Smooth muscle cell (in vitro differentiated cells): ENCODE data around the gene ZNFX1. TPM values are rescaled to one million over a fixed set of nuclear protein-coding genes. Genes with fewer than 3 reads are reported as not detected.
"Not testable (repeated sequence)": the region's sequence is repeated elsewhere in the genome, so short reads cannot be mapped to it uniquely, and the experiment has no call there.

ENCODE experiments used
- DNase-seq: peaks from one replicate; lab custom pipeline; 2025; ENCODE audit not compliant: unreplicated experiment; lab: John Stamatoyannopoulos, UW
- H2AFZ ChIP-seq: fragments of 200-600 bp; sonication (generic); 2 replicates; pipeline ENCODE4 v1.6.0; 2016; ENCODE audit warnings: antibody characterized with exemption, low read depth, mild to moderate bottlenecking
- H3F3A ChIP-seq: fragments of 200-600 bp; sonication (generic); 2 replicates; pipeline ENCODE4 v1.6.0; 2017; ENCODE audit warnings: antibody characterized with exemption, low read depth
- H3K27ac ChIP-seq: fragments of 200-600 bp; sonication (generic); 2 replicates; pipeline ENCODE4 v1.5.1; 2016; ENCODE audit warnings: low read depth, mild to moderate bottlenecking
- H3K27me3 ChIP-seq: fragments of 200-600 bp; sonication (generic); 2 replicates; pipeline ENCODE4 v1.6.1; 2016; ENCODE audit warnings: low read depth, mild to moderate bottlenecking
- H3K36me3 ChIP-seq: fragments of 200-600 bp; sonication (generic); 2 replicates; pipeline ENCODE4 v1.5.1; 2016; ENCODE audit warnings: low read depth
- H3K4me1 ChIP-seq: fragments of 200-600 bp; sonication (generic); 2 replicates; pipeline ENCODE4 v1.5.1; 2016; ENCODE audit warnings: low read depth
- H3K4me2 ChIP-seq: fragments of 200-600 bp; sonication (generic); 2 replicates; pipeline ENCODE4 v1.6.0; 2016; ENCODE audit warnings: mild to moderate bottlenecking
- H3K4me3 ChIP-seq: fragments of 200-600 bp; sonication (generic); 2 replicates; pipeline ENCODE4 v1.5.1; 2016; ENCODE audit warnings: mild to moderate bottlenecking
- H3K79me2 ChIP-seq: fragments of 200-600 bp; sonication (generic); 2 replicates; pipeline ENCODE4 v1.6.0; 2016; ENCODE audit warnings: low read depth, mild to moderate bottlenecking
- H3K9ac ChIP-seq: fragments of 200-600 bp; sonication (generic); 2 replicates; pipeline ENCODE4 v1.6.0; 2016; ENCODE audit warnings: low read depth
- H3K9me3 ChIP-seq: fragments of 200-600 bp; sonication (generic); replicated peaks from 2 replicates; pipeline ENCODE4 v1.5.1; 2016; ENCODE audit warnings: low read depth
- H4K20me1 ChIP-seq: fragments of 200-600 bp; sonication (generic); 2 replicates; pipeline ENCODE4 v1.6.0; 2016; ENCODE audit warnings: low read depth
- WGBS: methylation state at CpG from one replicate; pipeline ENCODE4 v1.1.7; 2016; ENCODE audit warnings: low lambda C conversion rate; 5-methylcytosine and 5-hydroxymethylcytosine counted together
- polyA plus RNA-seq: library from polyadenylated mRNA; unstranded; fragments of >200 nt; fragmentation: Nextera tagmentation; extraction: Ambion mirVana; gene quantifications from 2 replicates; pipeline ENCODE4 v1.2.1, GENCODE V29; 2016
- total RNA-seq: library from RNA; depleted of rRNA; stranded (reverse); fragments of >200 nt; gene quantifications from 2 replicates; pipeline ENCODE4 v1.2.3, GENCODE V29; 2014
- TF ChIP-seq, protein P1 (sequence below): fragments of 200-600 bp; sonication (generic); IDR thresholded peaks from 2 replicates; pipeline ENCODE4 v1.5.1; 2017; ENCODE audit warnings: borderline replicate concordance, mild to moderate bottlenecking, antibody characterized with exemption; ENCODE audit not compliant: insufficient read depth, poor library complexity, severe bottlenecking

Gene ZNFX1
- total and polyA plus RNA-seq, 2 experiments from 2014 or later, result 15.9 to 16.4 TPM

DNA sequence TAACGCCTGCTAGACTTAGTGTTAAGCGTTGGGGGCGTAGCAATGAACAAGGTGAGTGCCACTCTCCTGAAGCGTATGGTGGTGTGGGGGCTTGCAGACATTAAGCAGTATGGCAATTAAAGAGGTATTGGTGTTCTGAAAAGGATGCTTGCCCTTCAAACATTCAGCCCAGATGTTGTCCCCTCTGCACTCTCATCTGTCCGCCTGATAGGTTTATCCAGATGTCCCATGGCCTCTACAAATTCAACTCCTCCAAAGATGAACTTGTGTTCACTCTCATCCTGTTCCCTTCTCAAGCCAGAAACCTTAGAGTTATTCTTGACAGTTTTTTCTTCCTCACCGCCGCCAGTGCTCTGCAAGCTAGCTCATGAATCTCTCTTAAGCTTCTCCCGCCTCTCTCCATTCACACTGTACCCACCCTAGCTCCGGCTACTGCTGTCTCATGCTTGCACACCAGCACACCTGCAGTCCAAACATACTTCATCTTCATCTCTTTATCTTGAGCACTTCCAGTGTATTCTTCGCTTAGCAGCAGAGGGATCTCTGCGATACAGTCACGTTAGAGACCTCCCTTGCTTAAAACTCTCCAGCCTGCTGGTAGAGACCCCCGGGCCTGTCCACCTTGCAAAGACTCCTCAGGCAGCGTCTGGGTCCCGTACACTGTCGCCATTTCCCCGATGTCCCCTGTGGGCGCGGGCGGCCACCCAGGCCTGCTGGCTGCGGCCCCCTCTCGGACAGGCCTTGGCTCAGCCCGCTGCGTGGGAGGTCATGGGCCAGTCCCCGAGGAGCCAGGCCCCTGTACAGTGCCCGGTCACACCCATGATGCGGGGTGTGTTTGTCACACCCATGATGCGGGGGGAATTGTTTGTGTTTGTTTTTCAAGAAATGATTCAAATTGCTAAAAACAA lies 57.7 kb downstream of the ZNFX1 start:
- H3K79me2 ChIP-seq, result peaks cover 18% of the 10 kb centered on the region
- peak overlapping the region; percentile 71 for H3K27ac ChIP-seq
- DNase-seq, result no peak
- peaks cover 18% of the 10 kb centered on the region for H3K36me3 ChIP-seq
- H3K4me2 ChIP-seq, result peak overlapping the region; percentile 95
- peak overlapping the region; percentile 90 for H2AFZ ChIP-seq
- H3K27me3 ChIP-seq, result no peaks in the 10 kb centered on the region
- H3K4me3 ChIP-seq, result peak overlapping the region; percentile 78
- peaks cover 4% of the 10 kb centered on the region for H4K20me1 ChIP-seq
- 77% methylated on average over 28 of the region's 28 CpGs for WGBS
- H3K9me3 ChIP-seq, result no peaks in the 10 kb centered on the region
- H3K9ac ChIP-seq, result peak overlapping the region; percentile 89
- H3F3A ChIP-seq, result no peaks in the 10 kb centered on the region
- TF ChIP-seq, protein P1, sequence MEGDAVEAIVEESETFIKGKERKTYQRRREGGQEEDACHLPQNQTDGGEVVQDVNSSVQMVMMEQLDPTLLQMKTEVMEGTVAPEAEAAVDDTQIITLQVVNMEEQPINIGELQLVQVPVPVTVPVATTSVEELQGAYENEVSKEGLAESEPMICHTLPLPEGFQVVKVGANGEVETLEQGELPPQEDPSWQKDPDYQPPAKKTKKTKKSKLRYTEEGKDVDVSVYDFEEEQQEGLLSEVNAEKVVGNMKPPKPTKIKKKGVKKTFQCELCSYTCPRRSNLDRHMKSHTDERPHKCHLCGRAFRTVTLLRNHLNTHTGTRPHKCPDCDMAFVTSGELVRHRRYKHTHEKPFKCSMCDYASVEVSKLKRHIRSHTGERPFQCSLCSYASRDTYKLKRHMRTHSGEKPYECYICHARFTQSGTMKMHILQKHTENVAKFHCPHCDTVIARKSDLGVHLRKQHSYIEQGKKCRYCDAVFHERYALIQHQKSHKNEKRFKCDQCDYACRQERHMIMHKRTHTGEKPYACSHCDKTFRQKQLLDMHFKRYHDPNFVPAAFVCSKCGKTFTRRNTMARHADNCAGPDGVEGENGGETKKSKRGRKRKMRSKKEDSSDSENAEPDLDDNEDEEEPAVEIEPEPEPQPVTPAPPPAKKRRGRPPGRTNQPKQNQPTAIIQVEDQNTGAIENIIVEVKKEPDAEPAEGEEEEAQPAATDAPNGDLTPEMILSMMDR, result no peak
- peaks cover 7% of the 10 kb centered on the region for H3K4me1 ChIP-seq

- Histone ChIP-seq H3K79me2 (peaks cover 18% of the 10 kb centered on the region), H3K36me3 (peaks cover 14% of the 10 kb centered on the region), H3K4me2 (peak within 1 kb of the TSS; percentile 95), H3K27me3 (no peaks in the 10 kb centered on the region), H3F3A (no peaks in the 10 kb centered on the region), H3K9ac (peak within 1 kb of the TSS; percentile 89), H2AFZ (peak within 1 kb of the TSS; percentile 90), H3K4me3 (peak within 1 kb of the TSS; percentile 78), H3K4me1 (peaks cover 7% of the 10 kb centered on the region), H3K27ac (peak within 1 kb of the TSS; percentile 71), H3K9me3 (no peaks in the 10 kb centered on the region), H4K20me1 (peaks cover 4% of the 10 kb centered on the region)
- peak; percentile 83 for DNase-seq
- under 1% methylated on average over 46 of the region's 46 CpGs for WGBS
- TF ChIP-seq, protein P1, result no peak
Measured at GRCh38 chr20:49219091-49219923, 58.5 kb downstream of the ZNFX1 start, which contains the start of gene DDX27. DDX27 (plus strand) TSS chr20:49219416; CDS start chr20:49219449, 33 bp downstream.

GRCh38 chr20:49218739-49219090 lies 59.1 kb downstream of the ZNFX1 start:
- H3K36me3 ChIP-seq, result peaks cover 14% of the 10 kb centered on the region
- not testable (repeated sequence) for H2AFZ ChIP-seq, H3K4me1 ChIP-seq, H4K20me1 ChIP-seq, H3K27me3 ChIP-seq, H3F3A ChIP-seq, DNase-seq, H3K9me3 ChIP-seq
- H3K27ac ChIP-seq, result peak overlapping the region; percentile 71
- H3K4me3 ChIP-seq, result peak overlapping the region; percentile 78
- peak overlapping the region; percentile 71 for H3K9ac ChIP-seq
- 77% methylated on average over 10 of the region's 13 CpGs for WGBS
- H3K4me2 ChIP-seq, result peak overlapping the region; percentile 83
- peaks cover 18% of the 10 kb centered on the region for H3K79me2 ChIP-seq

- H3K4me2 ChIP-seq, result peak overlapping the region; percentile 68
- no peak overlapping the region for H3K9ac ChIP-seq
- peak; percentile 81 for DNase-seq
- TF ChIP-seq, protein P1, result peak; percentile 87
- H4K20me1 ChIP-seq, result peaks cover 4% of the 10 kb centered on the region
- H3K4me1 ChIP-seq, result peaks cover 7% of the 10 kb centered on the region
- no peak overlapping the region for H3K4me3 ChIP-seq
- 20% methylated on average over 11 of the region's 11 CpGs for WGBS
- H3F3A ChIP-seq, result no peaks in the 10 kb centered on the region
- H3K27me3 ChIP-seq, result no peaks in the 10 kb centered on the region
- no peak overlapping the region for H3K27ac ChIP-seq
- peaks cover 18% of the 10 kb centered on the region for H3K79me2 ChIP-seq
- H3K36me3 ChIP-seq, result peaks cover 5% of the 10 kb centered on the region
- H3K9me3 ChIP-seq, result no peaks in the 10 kb centered on the region
- H2AFZ ChIP-seq, result peak overlapping the region; percentile 50
Measured at GRCh38 chr20:49216991-49217578, 60.8 kb downstream of the ZNFX1 start.
